Frontal cortex (tissue), 4 donors: ENCODE measurements around the gene ASXL1. TPM values are rescaled to one million over a fixed set of nuclear protein-coding genes. Genes with fewer than 3 reads are reported as not detected.

ENCODE experiments used
- DNase-seq, 2 donors: peaks; one replicate each; pipeline ENCODE4 v3.0.0; 2012; ENCODE audit warnings: low spot score in 2 of 2
- FAIRE-seq: peaks from 2 replicates; lab custom pipeline; 2012; peaks lifted over from hg19 to GRCh38; lab: Jason Lieb, UNC
- total RNA-seq: library from RNA; depleted of rRNA; stranded (reverse); fragments of >200 nt; gene quantifications from one replicate; pipeline ENCODE4 v1.2.3, GENCODE V29; 2014
- donor health status: control.
- donor health status: control.
- donor health status: control.

Gene ASXL1
- total RNA-seq, 1 donor from 2014 or later = 64.8 TPM

- peak; percentile 25 to 39 for DNase-seq
- FAIRE-seq = no peak
These were observed 115.3 kb downstream of the ASXL1 start for GRCh38 chr20:32473231-32474008.

GRCh38 chr20:32474009-32474716 is 116.0 kb downstream of the ASXL1 start:
- DNase-seq (peak; percentile 16 to 34), FAIRE-seq (no peak)

GRCh38 chr20:32474717-32474966 is 116.5 kb downstream of the ASXL1 start:
- DNase-seq (peak in 1 of 2 donors; percentile 28), FAIRE-seq (no peak)

GRCh38 chr20:32474967-32475811 is 117.1 kb downstream of the ASXL1 start:
- FAIRE-seq = no peak

GRCh38 chr20:32476684-32477593 is 118.8 kb downstream of the ASXL1 start:
- DNase-seq = peak in 1 of 2 donors; percentile 18
- FAIRE-seq = no peak

More at GRCh38 chr20:32474967-32475811, 117.1 kb downstream of the ASXL1 start:
- DNase-seq = peak; percentile 78 to 83

- no peak for FAIRE-seq
- DNase-seq = peak; percentile 18 to 20
These were observed 119.7 kb downstream of the ASXL1 start for GRCh38 chr20:32477594-32478512.

GRCh38 chr20:32478576-32478975 is 120.4 kb downstream of the ASXL1 start:
- DNase-seq = no peak
- no peak for FAIRE-seq

- FAIRE-seq (no peak), DNase-seq (peak in 1 of 2 donors; percentile 3)
These were observed 120.9 kb downstream of the ASXL1 start for GRCh38 chr20:32479012-32479411.

- DNase-seq (peak in 1 of 2 donors; percentile 4), FAIRE-seq (no peak)
These were observed 121.6 kb downstream of the ASXL1 start for GRCh38 chr20:32479697-32480171.

- DNase-seq = no peak
- FAIRE-seq = no peak
These were observed 122.5 kb downstream of the ASXL1 start for GRCh38 chr20:32480371-32481241.

- DNase-seq (peak; percentile 23 to 28), FAIRE-seq (no peak)
These were observed 123.4 kb downstream of the ASXL1 start for GRCh38 chr20:32481311-32482142.

GRCh38 chr20:32482143-32482441 is 124.0 kb downstream of the ASXL1 start:
- DNase-seq = peak in 1 of 2 donors; percentile 14
- no peak for FAIRE-seq

- FAIRE-seq (no peak), DNase-seq (peak; percentile 57 to 59)
These were observed 124.5 kb downstream of the ASXL1 start for GRCh38 chr20:32482442-32483261.

- no peak for FAIRE-seq
- peak; percentile 90 to 93 for DNase-seq
These were observed 125.5 kb downstream of the ASXL1 start for GRCh38 chr20:32483351-32484224.
